H1 (cell line): Measurements from ENCODE around the gene PSMB9. TPM values are rescaled to one million over a fixed set of nuclear protein-coding genes. Genes with fewer than 3 reads are reported as not detected.

Experiments used
- CTCF ChIA-PET: fragments of 300-600 bp; sonication (Branson Sonifier 250); formaldehyde crosslinking; loops from one replicate; lab custom pipeline; 2021; ENCODE audit not compliant: partially characterized antibody; lab: Charles Lee
- POLR2A ChIA-PET: fragments of 300-600 bp; sonication (Branson Sonifier 250); formaldehyde crosslinking; loops from one replicate; lab custom pipeline; 2021; ENCODE audit warnings: inconsistent platforms; ENCODE audit not compliant: partially characterized antibody; lab: Charles Lee
- DNase-seq, 2 experiments: peaks; one replicate each; pipeline versions ENCODE4 v3.0.0 to v3.0.0-alpha.2; 2010 to 2022; ENCODE audit warnings: low spot score in 2 of 2, low read depth in 1 of 2, mixed read lengths in 1 of 2
- FAIRE-seq: peaks from 2 replicates; lab custom pipeline; 2011; peaks lifted over from hg19 to GRCh38; lab: Jason Lieb, UNC
- H2AFZ ChIP-seq: 2 replicates; pipeline ENCODE4 v1.8.1; 2012; ENCODE audit warnings: low read length, inconsistent platforms
- H2AK5ac ChIP-seq: 2 replicates; pipeline ENCODE4 v1.6.1; 2013; ENCODE audit warnings: low read depth, low read length
- H2BK120ac ChIP-seq: replicated peaks from 2 replicates; pipeline ENCODE3; 2013; ENCODE audit warnings: low read depth, low read length, inconsistent platforms
- H2BK12ac ChIP-seq: 2 replicates; pipeline ENCODE4 v1.6.1; 2013; ENCODE audit warnings: low read depth, low read length
- H2BK15ac ChIP-seq: 2 replicates; pipeline ENCODE4 v1.6.1; 2013; ENCODE audit warnings: low read length
- H2BK20ac ChIP-seq: 2 replicates; pipeline ENCODE4 v1.6.1; 2013; ENCODE audit warnings: low read length
- H2BK5ac ChIP-seq: 2 replicates; pipeline ENCODE4 v1.6.1; 2013; ENCODE audit warnings: low read depth, low read length
- H3K14ac ChIP-seq: 2 replicates; pipeline ENCODE4 v1.6.1; 2013; ENCODE audit warnings: inconsistent platforms; ENCODE audit not compliant: insufficient read length
- H3K18ac ChIP-seq: 2 replicates; pipeline ENCODE4 v1.6.1; 2013; ENCODE audit warnings: low read length; ENCODE audit errors: extremely low read depth
- H3K23ac ChIP-seq: 2 replicates; pipeline ENCODE4 v1.6.1; 2013; ENCODE audit warnings: inconsistent platforms; ENCODE audit not compliant: insufficient read length
- H3K23me2 ChIP-seq: 2 replicates; pipeline ENCODE4 v1.6.1; 2013; ENCODE audit warnings: low read depth, low read length
- H3K27ac ChIP-seq: 2 replicates; pipeline ENCODE4 v1.6.1; 2011; ENCODE audit warnings: low read depth, low read length, inconsistent platforms
- H3K27me3 ChIP-seq, 4 experiments: replicated peaks in 1 of 4; 1 replicate in 1 of 4; 2 replicates in 3 of 4; pipeline versions ENCODE4 v1.6.1 to v1.8.1; 2011 to 2013; ENCODE audit warnings: low read length in 3 of 4, mild to moderate bottlenecking in 3 of 4, inconsistent platforms in 2 of 4, mixed read lengths in 2 of 4, moderate library complexity in 1 of 4; ENCODE audit not compliant: control insufficient read depth in 3 of 4, insufficient read depth in 3 of 4; ENCODE audit errors: extremely low read depth in 1 of 4
- H3K36me3 ChIP-seq, 4 experiments: 2 replicates each; pipeline versions ENCODE4 v1.6.1 to v1.8.1; 2011 to 2013; ENCODE audit warnings: mild to moderate bottlenecking in 4 of 4, low read length in 3 of 4, moderate library complexity in 2 of 4, control low read depth in 1 of 4, inconsistent platforms in 1 of 4; ENCODE audit not compliant: insufficient read depth in 4 of 4, control insufficient read depth in 2 of 4
- H3K4ac ChIP-seq: replicated peaks from 2 replicates; pipeline ENCODE3; 2013; ENCODE audit warnings: low read length, low read depth, mixed read lengths, inconsistent platforms; ENCODE audit not compliant: insufficient read length
- H3K4me1 ChIP-seq, 4 experiments: replicated peaks in 1 of 4; 1 replicate in 1 of 4; 2 replicates in 3 of 4; pipeline versions ENCODE4 v1.6.1 to v1.8.1; 2011 to 2013; ENCODE audit warnings: low read length in 3 of 4, inconsistent platforms in 2 of 4, mixed read lengths in 1 of 4; ENCODE audit not compliant: insufficient read depth in 4 of 4, control insufficient read depth in 3 of 4
- H3K4me2 ChIP-seq, 2 experiments: 2 replicates each; pipeline versions ENCODE4 v1.6.1 to v1.8.1; 2011 to 2013; ENCODE audit warnings: low read depth in 2 of 2, low read length in 2 of 2, control low read depth in 1 of 2, inconsistent platforms in 1 of 2, mild to moderate bottlenecking in 1 of 2; ENCODE audit not compliant: insufficient read depth in 1 of 2
- H3K4me3 ChIP-seq, 4 experiments: fragments of 200-600, 300-600 bp in 1 of 4; sonication (generic), shearing (Covaris generic), sonication (Bioruptor Twin) in 1 of 4; 2 replicates each; pipeline versions ENCODE4 v1.5.1 to v1.8.1; 2011 to 2016; ENCODE audit warnings: low read length in 4 of 4, low read depth in 3 of 4, control low read depth in 2 of 4, inconsistent platforms in 2 of 4, mild to moderate bottlenecking in 2 of 4, mixed read lengths in 1 of 4, moderate library complexity in 1 of 4; ENCODE audit not compliant: insufficient read depth in 2 of 4; ENCODE audit errors: extremely low read depth in 1 of 4
- H3K56ac ChIP-seq: replicated peaks from 2 replicates; pipeline ENCODE3; 2013; ENCODE audit warnings: low read depth, mild to moderate bottlenecking, mixed read lengths, low read length, inconsistent platforms; ENCODE audit not compliant: insufficient read length
- H3K79me1 ChIP-seq: 2 replicates; pipeline ENCODE4 v1.6.1; 2013; ENCODE audit warnings: low read depth, low read length, control low read depth
- H3K79me2 ChIP-seq, 2 experiments: 2 replicates each; pipeline versions ENCODE4 v1.6.1 to v1.8.1; 2012 to 2013; ENCODE audit warnings: low read length in 2 of 2, mild to moderate bottlenecking in 2 of 2, inconsistent platforms in 1 of 2; ENCODE audit not compliant: insufficient read depth in 2 of 2, control insufficient read depth in 1 of 2
- H3K9ac ChIP-seq, 4 experiments: replicated peaks in 1 of 4; 1 replicate in 1 of 4; 2 replicates in 3 of 4; pipeline versions ENCODE4 v1.6.1 to v1.8.1; 2011 to 2013; ENCODE audit warnings: low read depth in 3 of 4, low read length in 3 of 4, control low read depth in 2 of 4, mild to moderate bottlenecking in 2 of 4, moderate library complexity in 2 of 4, inconsistent platforms in 1 of 4; ENCODE audit errors: extremely low read depth in 1 of 4
- H3K9me3 ChIP-seq, 2 experiments: 2 replicates each; pipeline versions ENCODE4 v1.6.1 to v1.8.1; 2012 to 2013; ENCODE audit warnings: mild to moderate bottlenecking in 2 of 2, moderate library complexity in 2 of 2, control low read depth in 1 of 2, inconsistent platforms in 1 of 2, low read depth in 1 of 2, low read length in 1 of 2, mixed read lengths in 1 of 2; ENCODE audit not compliant: insufficient read depth in 2 of 2
- H4K20me1 ChIP-seq, 2 experiments: replicated peaks in 1 of 2; 2 replicates each; pipeline versions ENCODE3 to v1.8.1; 2011 to 2013; ENCODE audit warnings: inconsistent platforms in 2 of 2, low read length in 2 of 2, mild to moderate bottlenecking in 1 of 2; ENCODE audit not compliant: insufficient read depth in 2 of 2, control insufficient read depth in 1 of 2
- H4K5ac ChIP-seq: 2 replicates; pipeline ENCODE4 v1.6.1; 2013; ENCODE audit warnings: low read length, low read depth, mixed read lengths, inconsistent platforms; ENCODE audit not compliant: insufficient read length
- H4K8ac ChIP-seq: 2 replicates; pipeline ENCODE4 v1.8.0; 2013; ENCODE audit warnings: mild to moderate bottlenecking, moderate library complexity, low read length, inconsistent platforms; ENCODE audit not compliant: insufficient read depth; ENCODE audit errors: extremely low read depth
- H4K91ac ChIP-seq: replicated peaks from 2 replicates; pipeline ENCODE3; 2013; ENCODE audit warnings: low read length, mixed read lengths, inconsistent platforms; ENCODE audit not compliant: insufficient read length
- WGBS, 2 experiments: shearing (Covaris generic) in 1 of 2; methylation state at CpG; one replicate each; pipeline versions ENCODE4 v1.1.6 to v1.1.7; 2013 to 2015; ENCODE audit warnings: low lambda C conversion rate in 2 of 2, mixed read lengths in 2 of 2, inconsistent platforms in 1 of 2, low coverage in 1 of 2, missing lambda C conversion rate in 1 of 2; ENCODE audit not compliant: insufficient replicate concordance in 2 of 2, insufficient coverage in 1 of 2, insufficient read length in 1 of 2; ENCODE audit errors: extremely low coverage in 1 of 2, missing lambda C conversion rate in 1 of 2; 5-methylcytosine and 5-hydroxymethylcytosine counted together
- polyA plus RNA-seq, 7 experiments: library from polyadenylated mRNA; depleted of rRNA in 3 of 7; stranded (reverse) in 5 of 7; unstranded in 2 of 7; fragments of >200 nt in 5 of 7; fragments of 200-250 nt in 2 of 7; gene quantifications; 1 replicate in 5 of 7; 2 replicates in 1 of 7; 4 replicates in 1 of 7; pipeline versions ENCODE4 v1.2.1 to v1.2.3, GENCODE V29; 2011 to 2013; ENCODE audit warnings: missing spikeins in 2 of 7, mixed read lengths in 2 of 7
- total RNA-seq: library from RNA; stranded (reverse); fragmentation: NEBNext Ultra II Directional; extraction: Animal tissue kit (Norgen Biotek cat#: 25700); gene quantifications from 2 replicates; pipeline ENCODE4 v1.2.1, GENCODE V29; 2021
- TF ChIP-seq, protein P1 (sequence below): IDR thresholded peaks from 2 replicates; pipeline ENCODE4 v1.6.1; 2012; ENCODE audit warnings: inconsistent platforms
- TF ChIP-seq, protein P2 (sequence below): IDR thresholded peaks from 2 replicates; pipeline ENCODE4 v1.6.1; 2011; ENCODE audit warnings: low read depth, mild to moderate bottlenecking, low read length; ENCODE audit not compliant: insufficient read depth

PSMB9 gene
- total and polyA plus RNA-seq, 2 of the 8 experiments (the other 6 are each of a cell fraction or from before 2014, with no cell fraction given) = 4.5 to 22.8 TPM

DNA sequence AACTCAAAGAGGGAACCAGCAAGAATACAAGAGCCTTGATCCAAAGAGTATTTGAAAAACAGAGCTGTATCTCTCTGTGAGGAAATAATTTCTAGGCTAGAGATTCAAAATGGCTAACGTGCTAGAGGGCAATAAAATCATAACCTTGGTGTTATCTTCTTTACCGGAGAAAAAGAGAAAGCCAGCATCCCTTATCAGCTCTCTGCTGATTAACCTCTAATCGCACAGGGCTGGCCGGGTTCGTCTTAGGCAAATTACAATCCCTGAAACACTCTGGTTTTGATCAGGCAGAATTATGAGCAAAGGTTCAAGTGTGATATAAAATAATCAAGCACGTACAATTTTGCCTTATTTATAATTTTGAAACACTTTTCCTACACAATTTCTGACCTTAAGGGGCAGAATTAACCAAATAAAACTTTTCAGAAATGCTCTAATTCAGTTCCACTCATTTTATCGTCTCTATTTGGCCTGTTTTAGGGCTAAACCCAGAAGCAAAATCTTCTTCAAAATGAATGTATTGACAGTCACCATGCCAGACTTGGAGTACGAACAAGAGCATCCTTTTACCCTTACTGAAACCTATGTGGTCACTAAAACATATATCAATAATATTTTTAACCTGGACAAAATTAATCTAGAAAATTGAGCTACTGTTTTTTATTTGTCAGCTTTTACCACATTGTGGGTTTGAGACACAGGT, 13.7 kb downstream of the PSMB9 start:
- FAIRE-seq (no peak), DNase-seq (no peak)
- ChIA-PET POLR2A (interaction anchor here (0.9 to 1.4 kb wide), 5 partner anchors 13 to 29 kb away, joined by 3 to 6 read pairs (median 4); partner anchors contain the start of genes PSMB8 and TAP2), CTCF (interaction anchor here (0.7 to 19.9 kb wide), 47 partner anchors 9 to 614 kb away, joined by 3 to 402 read pairs (median 4); partner anchors contain the start of genes HLA-DMA, HLA-DQB2, HLA-DRA and PSMB8)
- TF ChIP-seq, protein P1, sequence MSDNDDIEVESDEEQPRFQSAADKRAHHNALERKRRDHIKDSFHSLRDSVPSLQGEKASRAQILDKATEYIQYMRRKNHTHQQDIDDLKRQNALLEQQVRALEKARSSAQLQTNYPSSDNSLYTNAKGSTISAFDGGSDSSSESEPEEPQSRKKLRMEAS = no peak
- TF ChIP-seq, protein P2, sequence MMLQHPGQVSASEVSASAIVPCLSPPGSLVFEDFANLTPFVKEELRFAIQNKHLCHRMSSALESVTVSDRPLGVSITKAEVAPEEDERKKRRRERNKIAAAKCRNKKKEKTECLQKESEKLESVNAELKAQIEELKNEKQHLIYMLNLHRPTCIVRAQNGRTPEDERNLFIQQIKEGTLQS = no peak
- Histone ChIP-seq H3K4me2 (no peak overlapping the region), H3K4ac (no peak overlapping the region), H2BK20ac (no peak overlapping the region), H3K36me3 (no peaks in the 10 kb centered on the region), H3K23me2 (no peaks in the 10 kb centered on the region), H4K5ac (no peak overlapping the region), H3K23ac (no peak overlapping the region), H2BK15ac (no peak overlapping the region), H2BK12ac (no peak overlapping the region), H3K4me3 (no peak overlapping the region), H3K9ac (no peak overlapping the region), H3K27me3 (no peaks in the 10 kb centered on the region), H3K79me1 (no peaks in the 10 kb centered on the region), H3K79me2 (no peaks in the 10 kb centered on the region), H4K91ac (no peak overlapping the region), H3K56ac (no peak overlapping the region), H4K8ac (no peak overlapping the region), H3K18ac (no peak overlapping the region), H3K27ac (no peak overlapping the region), H3K4me1 (no peaks in the 10 kb centered on the region), H2BK120ac (no peak overlapping the region), H4K20me1 (no peaks in the 10 kb centered on the region), H2AK5ac (no peak overlapping the region), H2BK5ac (no peak overlapping the region), H3K9me3 (no peaks in the 10 kb centered on the region), H2AFZ (no peak overlapping the region), H3K14ac (no peak overlapping the region)
- WGBS, 2 experiments = 79% methylated on average over 8 of the region's 8 CpGs; no CpG with 5 or more reads in 1 of the 2 experiments
